Measurements from ENCODE around the gene APLF. TPM values are rescaled to one million over a fixed set of nuclear protein-coding genes. Genes with fewer than 3 reads are reported as not detected.

Gene APLF
- total RNA-seq, 1 donor from 2014 or later: 2.5 TPM

DNA sequence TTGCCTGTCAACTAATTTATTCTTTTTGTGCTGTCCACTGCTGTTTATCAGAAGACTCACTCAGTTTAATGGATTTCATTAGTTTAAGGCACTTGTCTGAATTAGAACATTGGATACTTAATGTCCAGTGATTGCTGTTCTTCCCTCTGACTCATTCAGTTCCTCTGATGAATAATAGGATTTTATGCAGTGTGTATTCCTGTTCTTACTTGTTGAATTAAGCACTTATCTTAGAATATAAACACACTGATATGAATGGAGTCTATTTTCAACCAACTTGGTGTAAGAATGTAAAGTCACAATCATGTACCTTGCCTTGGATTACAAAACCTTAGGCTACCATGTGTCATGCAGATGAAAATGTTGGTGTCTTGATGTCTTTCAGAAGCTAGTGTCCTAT is 89.0 kb downstream of the APLF start:
- H3K27ac Mint-ChIP-seq (ENCODE audit: unreplicated experiment): no peak overlapping the region
- H2AFZ ChIP-seq (ENCODE audit: low read depth, low read length): no peak overlapping the region
- H3K36me3 Mint-ChIP-seq (ENCODE audit: low read depth, unreplicated experiment): no peaks in the 10 kb centered on the region
- TF ChIP-seq EZH2 (IDR thresholded peaks at IDR 0.05; ENCODE audit: insufficient read depth, low read length) (no peak), CTCF (IDR thresholded peaks at IDR 0.05; ENCODE audit: insufficient read depth, low read depth, low read length) (no peak)
- H3K4me1 ChIP-seq (ENCODE audit: insufficient read depth, low read length): no peaks in the 10 kb centered on the region
- FAIRE-seq: no peak
- no peaks in the 10 kb centered on the region for H3K9me3 ChIP-seq (ENCODE audit: insufficient read depth, low read depth, low read length)
- H3K27me3 ChIP-seq (ENCODE audit: insufficient read depth, low read length): no peaks in the 10 kb centered on the region
- H3K4me3 ChIP-seq (ENCODE audit: insufficient read depth, low read depth, low read length): no peak overlapping the region
- H3K27me3 Mint-ChIP-seq (ENCODE audit: low read depth, unreplicated experiment): no peaks in the 10 kb centered on the region
- no peaks in the 10 kb centered on the region for H3K36me3 ChIP-seq (ENCODE audit: insufficient read depth, low read length)
- H3K4me1 Mint-ChIP-seq (ENCODE audit: low read depth, unreplicated experiment): no peaks in the 10 kb centered on the region
- H3K4me2 ChIP-seq (ENCODE audit: low read length): no peak overlapping the region
- no peak overlapping the region for H3K9ac ChIP-seq (ENCODE audit: low read length)
- H3K79me2 ChIP-seq (ENCODE audit: insufficient read depth, low read length): no peaks in the 10 kb centered on the region
- no peaks in the 10 kb centered on the region for H3K9me3 Mint-ChIP-seq (ENCODE audit: unreplicated experiment)
- H3K4me3 Mint-ChIP-seq (ENCODE audit: unreplicated experiment): no peak overlapping the region
- no peaks in the 10 kb centered on the region for H4K20me1 ChIP-seq (ENCODE audit: insufficient read depth, low read length)
- H3K27ac ChIP-seq (ENCODE audit: low read depth, low read length): no peak overlapping the region
- peak; percentile 27 for DNase-seq (ENCODE audit: low read depth)

DNA sequence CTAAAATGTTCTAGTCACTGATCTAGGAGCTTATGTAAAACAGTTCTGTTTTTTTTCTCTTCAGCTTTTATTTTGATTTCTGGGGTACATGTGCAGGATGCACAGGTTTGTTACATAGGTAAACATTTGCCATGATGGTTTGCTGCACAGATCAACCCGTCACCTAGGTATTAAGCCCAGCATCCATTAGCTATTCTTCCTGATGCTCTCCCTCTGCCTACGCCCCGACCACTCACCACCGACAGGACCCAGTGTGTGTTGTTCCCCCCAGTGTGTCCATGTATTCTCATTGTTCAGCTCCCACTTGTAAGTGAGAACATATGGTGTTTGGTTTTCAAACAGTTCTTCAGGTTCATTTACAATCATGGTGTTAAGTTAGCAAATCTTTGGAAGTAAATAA is 91.2 kb downstream of the APLF start:
- no peak overlapping the region for H3K27ac Mint-ChIP-seq (ENCODE audit: unreplicated experiment)
- H3K27me3 Mint-ChIP-seq (ENCODE audit: low read depth, unreplicated experiment): no peaks in the 10 kb centered on the region
- H3K4me2 ChIP-seq (ENCODE audit: low read length): no peak overlapping the region
- no peak overlapping the region for H2AFZ ChIP-seq (ENCODE audit: low read depth, low read length)
- H3K79me2 ChIP-seq (ENCODE audit: insufficient read depth, low read length): no peaks in the 10 kb centered on the region
- no peak overlapping the region for H3K27ac ChIP-seq (ENCODE audit: low read depth, low read length)
- TF ChIP-seq CTCF (IDR thresholded peaks at IDR 0.05; ENCODE audit: insufficient read depth, low read depth, low read length) (no peak), EZH2 (IDR thresholded peaks at IDR 0.05; ENCODE audit: insufficient read depth, low read length) (no peak)
- H3K36me3 Mint-ChIP-seq (ENCODE audit: low read depth, unreplicated experiment): no peaks in the 10 kb centered on the region
- H3K4me1 Mint-ChIP-seq (ENCODE audit: low read depth, unreplicated experiment): no peaks in the 10 kb centered on the region
- no peak overlapping the region for H3K4me3 ChIP-seq (ENCODE audit: insufficient read depth, low read depth, low read length)
- H3K36me3 ChIP-seq (ENCODE audit: insufficient read depth, low read length): no peaks in the 10 kb centered on the region
- no peaks in the 10 kb centered on the region for H4K20me1 ChIP-seq (ENCODE audit: insufficient read depth, low read length)
- no peak overlapping the region for H3K9ac ChIP-seq (ENCODE audit: low read length)
- H3K9me3 Mint-ChIP-seq (ENCODE audit: unreplicated experiment): no peaks in the 10 kb centered on the region
- H3K4me3 Mint-ChIP-seq (ENCODE audit: unreplicated experiment): no peak overlapping the region
- no peaks in the 10 kb centered on the region for H3K4me1 ChIP-seq (ENCODE audit: insufficient read depth, low read length)
- no peaks in the 10 kb centered on the region for H3K9me3 ChIP-seq (ENCODE audit: insufficient read depth, low read depth, low read length)
- FAIRE-seq (no peak), DNase-seq (ENCODE audit: low read depth) (no peak)
- no peaks in the 10 kb centered on the region for H3K27me3 ChIP-seq (ENCODE audit: insufficient read depth, low read length)

- DNase-seq (ENCODE audit: low read depth) (no peak), FAIRE-seq (no peak)
- H3K4me2 ChIP-seq (ENCODE audit: low read length): no peak overlapping the region
- H3K79me2 ChIP-seq (ENCODE audit: insufficient read depth, low read length): no peaks in the 10 kb centered on the region
- H3K4me3 ChIP-seq (ENCODE audit: insufficient read depth, low read depth, low read length): no peak overlapping the region
- no peaks in the 10 kb centered on the region for H3K36me3 ChIP-seq (ENCODE audit: insufficient read depth, low read length)
- TF ChIP-seq EZH2 (IDR thresholded peaks at IDR 0.05; ENCODE audit: insufficient read depth, low read length) (no peak), CTCF (IDR thresholded peaks at IDR 0.05; ENCODE audit: insufficient read depth, low read depth, low read length) (no peak)
- Mint-ChIP-seq H3K4me1 (ENCODE audit: low read depth, unreplicated experiment) (peaks cover 9% of the 10 kb centered on the region), H3K36me3 (ENCODE audit: low read depth, unreplicated experiment) (no peaks in the 10 kb centered on the region), H3K27ac (ENCODE audit: unreplicated experiment) (no peak overlapping the region), H3K9me3 (ENCODE audit: unreplicated experiment) (no peaks in the 10 kb centered on the region), H3K4me3 (ENCODE audit: unreplicated experiment) (no peak overlapping the region), H3K27me3 (ENCODE audit: low read depth, unreplicated experiment) (no peaks in the 10 kb centered on the region)
- H2AFZ ChIP-seq (ENCODE audit: low read depth, low read length): no peak overlapping the region
- no peak overlapping the region for H3K9ac ChIP-seq (ENCODE audit: low read length)
- no peaks in the 10 kb centered on the region for H4K20me1 ChIP-seq (ENCODE audit: insufficient read depth, low read length)
- H3K9me3 ChIP-seq (ENCODE audit: insufficient read depth, low read depth, low read length): no peaks in the 10 kb centered on the region
- H3K27ac ChIP-seq (ENCODE audit: low read depth, low read length): no peak overlapping the region
- no peaks in the 10 kb centered on the region for H3K4me1 ChIP-seq (ENCODE audit: insufficient read depth, low read length)
- H3K27me3 ChIP-seq (ENCODE audit: insufficient read depth, low read length): no peaks in the 10 kb centered on the region
Measured at GRCh38 chr2:68559692-68560091, 92.3 kb downstream of the APLF start.
